ENCODE data around the gene RABEPK.
"Not testable (repeated sequence)": the region's sequence is repeated elsewhere in the genome, so short reads cannot be mapped to it uniquely, and the experiment has no call there.

Gene RABEPK

GRCh38 chr9:125200216-125201047 lies at the start of gene RABEPK:
Gene RABEPK (plus strand): TSS chr9:125200542. CDS start chr9:125203014, 2,472 bp downstream.
- DNase-seq: peak; percentile 58

- DNase-seq: no peak
Measured at GRCh38 chr9:125151730-125152129, 48.6 kb upstream of the RABEPK start.

- DNase-seq: no peak
Measured at GRCh38 chr9:125153712-125154367, 46.5 kb upstream of the RABEPK start.

GRCh38 chr9:125156551-125156950 lies 43.8 kb upstream of the RABEPK start:
- DNase-seq: no peak

- no peak for DNase-seq
Measured at GRCh38 chr9:125160750-125161149, 39.6 kb upstream of the RABEPK start.

- DNase-seq: no peak
Measured at GRCh38 chr9:125161284-125161918, 38.9 kb upstream of the RABEPK start.

GRCh38 chr9:125162891-125163290 lies 37.5 kb upstream of the RABEPK start:
- DNase-seq: not testable (repeated sequence)

- no peak for DNase-seq
Measured at GRCh38 chr9:125166762-125167161, 33.6 kb upstream of the RABEPK start.

- DNase-seq: no peak
Measured at GRCh38 chr9:125169895-125170294, 30.4 kb upstream of the RABEPK start.

- DNase-seq: no peak
Measured at GRCh38 chr9:125172031-125172755, 28.1 kb upstream of the RABEPK start.

GRCh38 chr9:125176636-125177035 lies 23.7 kb upstream of the RABEPK start:
- no peak for DNase-seq

- no peak for DNase-seq
Measured at GRCh38 chr9:125177888-125178287, 22.5 kb upstream of the RABEPK start.

- not testable (repeated sequence) for DNase-seq
Measured at GRCh38 chr9:125179776-125180175, 20.6 kb upstream of the RABEPK start.

- DNase-seq: no peak
Measured at GRCh38 chr9:125180876-125181275, 19.5 kb upstream of the RABEPK start.

GRCh38 chr9:125181756-125182155 lies 18.6 kb upstream of the RABEPK start:
- not testable (repeated sequence) for DNase-seq

- DNase-seq: no peak
Measured at GRCh38 chr9:125183054-125183453, 17.3 kb upstream of the RABEPK start.

GRCh38 chr9:125183561-125183960 lies 16.8 kb upstream of the RABEPK start:
- DNase-seq: no peak

GRCh38 chr9:125189011-125189360 lies 11.4 kb upstream of the RABEPK start:
- DNase-seq: no peak

GRCh38 chr9:125189361-125190289 lies 10.7 kb upstream of the RABEPK start, which contains the start of gene PPP6C:
Gene PPP6C (minus strand): TSS chr9:125189803. CDS start chr9:125189718, 85 bp downstream.
- DNase-seq: peak; percentile 87

- no peak for DNase-seq
Measured at GRCh38 chr9:125190361-125190801, 10.0 kb upstream of the RABEPK start.

- not testable (repeated sequence) for DNase-seq
Measured at GRCh38 chr9:125194466-125194865, 5.9 kb upstream of the RABEPK start.

- DNase-seq: not testable (repeated sequence)
Measured at GRCh38 chr9:125195591-125195990, 4.8 kb upstream of the RABEPK start.

All from NCI-H1048 (cell line).